Measurements from ENCODE around the gene RBBP5. TPM values are rescaled to one million over a fixed set of nuclear protein-coding genes. Genes with fewer than 3 reads are reported as not detected.

Gene RBBP5, protein sequence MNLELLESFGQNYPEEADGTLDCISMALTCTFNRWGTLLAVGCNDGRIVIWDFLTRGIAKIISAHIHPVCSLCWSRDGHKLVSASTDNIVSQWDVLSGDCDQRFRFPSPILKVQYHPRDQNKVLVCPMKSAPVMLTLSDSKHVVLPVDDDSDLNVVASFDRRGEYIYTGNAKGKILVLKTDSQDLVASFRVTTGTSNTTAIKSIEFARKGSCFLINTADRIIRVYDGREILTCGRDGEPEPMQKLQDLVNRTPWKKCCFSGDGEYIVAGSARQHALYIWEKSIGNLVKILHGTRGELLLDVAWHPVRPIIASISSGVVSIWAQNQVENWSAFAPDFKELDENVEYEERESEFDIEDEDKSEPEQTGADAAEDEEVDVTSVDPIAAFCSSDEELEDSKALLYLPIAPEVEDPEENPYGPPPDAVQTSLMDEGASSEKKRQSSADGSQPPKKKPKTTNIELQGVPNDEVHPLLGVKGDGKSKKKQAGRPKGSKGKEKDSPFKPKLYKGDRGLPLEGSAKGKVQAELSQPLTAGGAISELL
- 1 to 10 TPM; 5.6 to 9.3 TPM for total RNA-seq

DNA sequence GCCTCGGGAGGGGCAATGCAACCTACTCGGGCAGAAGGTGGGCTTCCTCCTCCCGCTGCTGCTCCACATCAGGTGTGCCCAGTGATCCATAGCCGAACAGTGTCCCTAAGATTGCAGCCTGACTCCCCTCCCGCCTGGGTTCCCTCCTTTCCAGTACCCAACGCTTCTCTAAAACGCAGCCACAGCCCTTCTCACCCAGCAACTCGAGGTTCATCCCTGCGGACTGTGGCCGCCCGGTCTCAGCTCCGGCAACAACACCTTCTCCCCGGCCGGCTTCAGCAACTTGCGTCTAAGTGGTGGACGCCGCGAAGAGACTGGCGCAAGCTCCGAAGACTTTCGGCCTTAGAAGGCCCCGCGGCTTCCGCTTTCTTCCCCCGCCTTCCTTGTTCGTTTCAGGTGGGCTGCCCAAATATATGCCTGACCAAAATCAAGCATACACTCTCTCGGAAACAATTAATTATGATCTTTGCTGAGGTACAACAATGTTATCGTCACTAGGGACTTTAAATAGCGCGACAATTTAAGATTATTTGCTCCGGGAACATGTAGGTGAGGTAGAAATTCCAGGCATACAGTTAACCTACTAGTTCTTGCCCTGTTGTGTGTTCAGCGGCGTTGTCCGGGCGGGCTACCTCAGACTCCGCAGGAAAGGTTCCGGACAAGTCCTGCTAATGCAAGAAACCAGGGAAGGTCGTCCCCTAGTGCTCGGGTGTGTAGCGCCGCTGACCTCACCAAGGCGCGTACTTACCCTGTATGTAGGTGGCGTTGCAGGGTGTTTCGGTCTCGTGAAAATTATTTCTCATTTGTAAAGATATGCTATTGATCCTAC lies at the start of gene RBBP5:
TSS of gene RBBP5 (minus strand) at position 319 of the 829 bp plus-strand sequence. CDS start at position 214, 105 bp downstream.
- Histone ChIP-seq H3K4me1 (peaks cover 37% of the 10 kb centered on the region), H3K27me3 (no peaks in the 10 kb centered on the region), H3K36me3 (replicated peaks in 1 of 2; ENCODE audit: insufficient read depth in 1 of 2, low read depth in 2 of 2) (no peaks in the 10 kb centered on the region), H3K9me3 (no peaks in the 10 kb centered on the region), H3K27ac (peak within 1 kb of the TSS; percentile 95 to 98 (median 97)), H3K4me3 (peak within 1 kb of the TSS; percentile 61 to 81)
- TF ChIP-seq, protein P1, sequence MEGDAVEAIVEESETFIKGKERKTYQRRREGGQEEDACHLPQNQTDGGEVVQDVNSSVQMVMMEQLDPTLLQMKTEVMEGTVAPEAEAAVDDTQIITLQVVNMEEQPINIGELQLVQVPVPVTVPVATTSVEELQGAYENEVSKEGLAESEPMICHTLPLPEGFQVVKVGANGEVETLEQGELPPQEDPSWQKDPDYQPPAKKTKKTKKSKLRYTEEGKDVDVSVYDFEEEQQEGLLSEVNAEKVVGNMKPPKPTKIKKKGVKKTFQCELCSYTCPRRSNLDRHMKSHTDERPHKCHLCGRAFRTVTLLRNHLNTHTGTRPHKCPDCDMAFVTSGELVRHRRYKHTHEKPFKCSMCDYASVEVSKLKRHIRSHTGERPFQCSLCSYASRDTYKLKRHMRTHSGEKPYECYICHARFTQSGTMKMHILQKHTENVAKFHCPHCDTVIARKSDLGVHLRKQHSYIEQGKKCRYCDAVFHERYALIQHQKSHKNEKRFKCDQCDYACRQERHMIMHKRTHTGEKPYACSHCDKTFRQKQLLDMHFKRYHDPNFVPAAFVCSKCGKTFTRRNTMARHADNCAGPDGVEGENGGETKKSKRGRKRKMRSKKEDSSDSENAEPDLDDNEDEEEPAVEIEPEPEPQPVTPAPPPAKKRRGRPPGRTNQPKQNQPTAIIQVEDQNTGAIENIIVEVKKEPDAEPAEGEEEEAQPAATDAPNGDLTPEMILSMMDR (IDR thresholded peaks at IDR 0.05), result peak; percentile 57 to 93 (median 80)
- peak; percentile 54 to 95 (median 93) for TF ChIP-seq POLR2A (IDR thresholded peaks at IDR 0.05)
- DNase-seq (peak; percentile 97 to 98 (median 97)), ATAC-seq (peak; percentile 99)
- 0% methylated on average over 39 to 46 of the region's 46 CpGs for WGBS, 2 donors
- intact Hi-C loops (cut with DNase I), result no loop called here

DNA sequence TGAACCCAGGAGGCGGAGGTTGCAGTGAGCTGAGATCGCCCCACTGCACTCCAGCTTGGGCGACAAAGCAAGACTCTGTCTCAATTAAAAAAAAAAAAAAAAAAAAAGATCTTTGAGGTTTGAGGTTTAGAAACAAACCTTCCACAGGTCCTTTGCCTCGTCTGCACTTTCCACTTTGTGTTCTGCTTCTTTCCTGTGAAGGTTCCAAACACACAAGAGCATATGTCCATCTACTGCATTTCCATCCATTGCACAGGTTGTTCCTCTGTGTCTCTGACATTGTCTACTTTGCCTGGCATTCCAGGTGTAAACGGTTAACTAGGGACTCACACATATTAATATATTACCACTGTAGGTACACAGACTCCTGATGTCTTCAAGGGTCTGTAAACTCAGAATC lies 49.6 kb upstream of the RBBP5 start:
- DNase-seq, result no peak
- Histone ChIP-seq H3K27me3 (no peaks in the 10 kb centered on the region), H3K36me3 (replicated peaks in 1 of 2; ENCODE audit: insufficient read depth in 1 of 2, low read depth in 2 of 2) (no peaks in the 10 kb centered on the region), H3K9me3 (no peaks in the 10 kb centered on the region), H3K4me1 (peaks cover 8% of the 10 kb centered on the region), H3K4me3 (no peak overlapping the region), H3K27ac (no peak overlapping the region)
- 90 to 94% methylated on average over 5 of the region's 5 CpGs for WGBS, 2 donors
- intact Hi-C loops (cut with DNase I), result no loop called here
- TF ChIP-seq, protein P1 (IDR thresholded peaks at IDR 0.05), result no peak
- no peak for TF ChIP-seq POLR2A (IDR thresholded peaks at IDR 0.05)
- ATAC-seq, result no peak

DNA sequence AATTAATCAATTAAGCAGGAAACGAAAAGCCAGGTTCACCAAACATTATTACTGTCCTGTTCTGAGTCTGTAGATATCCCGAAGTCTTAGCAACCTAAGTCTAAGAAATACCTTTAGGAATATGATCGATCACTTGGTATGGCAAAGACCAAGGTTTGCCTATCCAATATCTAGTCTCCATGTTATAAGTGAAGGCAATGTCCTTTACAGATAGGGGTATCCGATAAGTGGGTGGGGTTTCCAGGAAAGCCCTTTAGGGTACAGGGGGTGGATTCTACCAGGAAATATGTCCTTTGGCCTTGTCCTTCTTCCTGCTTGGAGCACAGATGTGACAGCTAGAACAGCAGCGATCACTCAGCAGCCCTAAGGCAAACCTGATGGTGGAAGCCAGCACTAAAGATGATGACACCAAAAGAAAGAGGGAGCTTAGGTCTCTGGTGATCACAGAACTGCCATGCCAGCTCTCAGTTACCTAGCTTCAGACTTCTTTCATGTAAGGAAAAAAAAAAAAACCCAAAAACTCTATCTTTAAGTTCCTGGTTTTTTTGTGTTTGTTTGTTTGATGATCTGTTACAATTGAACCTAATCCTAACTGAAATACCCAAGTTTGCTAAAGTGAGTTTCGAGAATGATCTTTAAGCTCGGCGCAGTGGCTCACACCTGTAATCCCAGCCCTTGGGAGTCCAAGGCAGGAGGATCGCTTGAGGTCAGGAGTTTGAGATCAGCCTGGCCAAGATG lies 48.9 kb upstream of the RBBP5 start:
- ATAC-seq, result no peak
- H3K4me3 ChIP-seq, result no peak overlapping the region
- no peaks in the 10 kb centered on the region for H3K36me3 ChIP-seq (replicated peaks in 1 of 2; ENCODE audit: insufficient read depth in 1 of 2, low read depth in 2 of 2)
- TF ChIP-seq, protein P1 (IDR thresholded peaks at IDR 0.05), result no peak
- no peak for TF ChIP-seq POLR2A (IDR thresholded peaks at IDR 0.05)
- 86 to 88% methylated on average over 9 of the region's 9 CpGs for WGBS, 2 donors
- H3K4me1 ChIP-seq, result peaks cover 7% of the 10 kb centered on the region
- H3K27ac ChIP-seq, result no peak overlapping the region
- no peak for DNase-seq
- intact Hi-C loops (cut with DNase I), result no loop called here
- no peaks in the 10 kb centered on the region for H3K9me3 ChIP-seq
- no peaks in the 10 kb centered on the region for H3K27me3 ChIP-seq

DNA sequence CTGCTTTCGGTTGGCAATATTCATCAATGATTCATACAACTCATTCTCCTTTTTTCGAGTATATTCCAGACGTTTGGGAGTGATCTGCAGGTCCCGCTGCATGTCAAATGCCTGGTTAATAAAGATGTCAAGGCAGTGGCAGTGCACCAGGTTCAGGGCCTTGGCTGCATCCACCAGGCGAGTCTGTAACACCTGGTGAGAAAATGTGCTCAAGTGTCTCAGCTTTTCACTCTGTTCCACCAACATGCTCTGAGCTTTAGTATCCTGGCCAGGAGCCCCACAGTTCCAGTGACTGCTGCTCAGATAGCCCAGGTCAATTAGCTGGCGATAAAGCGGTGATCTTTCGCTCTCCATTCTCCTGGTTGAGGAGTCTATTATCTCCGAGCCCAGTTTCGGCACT lies 47.5 kb upstream of the RBBP5 start:
- whole genome bisulfite sequencing, 2 donors, result 85 to 87% methylated on average over 10 of the region's 10 CpGs
- Histone ChIP-seq H3K27me3 (no peaks in the 10 kb centered on the region), H3K36me3 (replicated peaks in 1 of 2; ENCODE audit: insufficient read depth in 1 of 2, low read depth in 2 of 2) (no peaks in the 10 kb centered on the region), H3K9me3 (no peaks in the 10 kb centered on the region), H3K4me3 (no peak overlapping the region), H3K27ac (no peak overlapping the region), H3K4me1 (no peaks in the 10 kb centered on the region)
- intact Hi-C loops (cut with DNase I), result no loop called here
- no peak for DNase-seq
- no peak for TF ChIP-seq POLR2A (IDR thresholded peaks at IDR 0.05)
- TF ChIP-seq, protein P1 (IDR thresholded peaks at IDR 0.05), result no peak
- no peak for ATAC-seq
